Ishikawa (cell line): ENCODE data around the gene SLIT3.

Experiments
- CEBPB ChIP-seq: IDR thresholded peaks from 2 replicates; pipeline ENCODE4 v1.6.1; 2012
- EGR1 ChIP-seq: IDR thresholded peaks from 2 replicates; pipeline ENCODE4 v1.6.1; 2012
- EP300 ChIP-seq: IDR thresholded peaks from 2 replicates; pipeline ENCODE4 v1.6.1; 2012; ENCODE audit warnings: borderline replicate concordance
- FOXM1 ChIP-seq: IDR thresholded peaks from 2 replicates; pipeline ENCODE4 v1.6.1; 2012; ENCODE audit warnings: low read depth, borderline replicate concordance
- MAX ChIP-seq: IDR thresholded peaks from 2 replicates; pipeline ENCODE4 v1.6.1; 2012
- NFIC ChIP-seq: IDR thresholded peaks from 2 replicates; pipeline ENCODE4 v1.6.1; 2012
- REST ChIP-seq: IDR thresholded peaks from 2 replicates; pipeline ENCODE4 v1.6.1; 2012; ENCODE audit warnings: low read depth, mild to moderate bottlenecking
- TAF1 ChIP-seq: IDR thresholded peaks from 2 replicates; pipeline ENCODE4 v1.6.1; 2012; ENCODE audit warnings: low read depth, mild to moderate bottlenecking
- TCF12 ChIP-seq: IDR thresholded peaks from 2 replicates; pipeline ENCODE4 v1.6.1; 2012; ENCODE audit warnings: low read depth
- TEAD4 ChIP-seq: IDR thresholded peaks from 2 replicates; pipeline ENCODE4 v1.6.1; 2012
- YY1 ChIP-seq: IDR thresholded peaks from 2 replicates; pipeline ENCODE4 v1.6.1; 2012; ENCODE audit warnings: low read depth
- ZBTB7A ChIP-seq: IDR thresholded peaks from 2 replicates; pipeline ENCODE4 v1.6.1; 2012; ENCODE audit warnings: low read depth

GRCh38 chr5:169112016-169112415, 188.9 kb downstream of the SLIT3 start:
- TF ChIP-seq REST, result no peak
- TF ChIP-seq MAX, result no peak
- TF ChIP-seq FOXM1, result no peak
- no peak for TF ChIP-seq YY1
- no peak for TF ChIP-seq EP300
- TF ChIP-seq TAF1, result no peak
- TF ChIP-seq CEBPB, result no peak
- TF ChIP-seq EGR1, result no peak
- no peak for TF ChIP-seq TCF12
- no peak for TF ChIP-seq TEAD4
- TF ChIP-seq ZBTB7A, result no peak
- TF ChIP-seq NFIC, result no peak
